Keratinocyte (primary cell): ENCODE data around the gene TMEM115.
"Not testable (repeated sequence)": the region's sequence is repeated elsewhere in the genome, so short reads cannot be mapped to it uniquely, and the experiment has no call there.

Experiments used
- CTCF ChIP-seq, 3 experiments: IDR thresholded peaks in 1 of 3; conservative IDR thresholded peaks in 1 of 3; optimal IDR thresholded peaks in 1 of 3; 2 replicates in 2 of 3; 3 replicates in 1 of 3; pipeline versions ENCODE3 to v1.5.1; 2011; ENCODE audit warnings: low read length in 3 of 3, mild to moderate bottlenecking in 3 of 3, moderate library complexity in 2 of 3, control low read depth in 1 of 3, inconsistent platforms in 1 of 3; ENCODE audit not compliant: insufficient read depth in 2 of 3; ENCODE audit errors: extremely low read depth in 1 of 3
- EZH2 ChIP-seq: IDR thresholded peaks from one replicate; pipeline ENCODE4 v1.6.1; 2012; ENCODE audit warnings: inconsistent platforms, mild to moderate bottlenecking, low read length, moderate library complexity

GRCh38 chr3:50312041-50312440 lies 47.3 kb downstream of the TMEM115 start:
- not testable (repeated sequence) for TF ChIP-seq CTCF (optimal IDR thresholded peaks at IDR 0.05 in 1 of 3, IDR thresholded peaks at IDR 0.05 in 1 of 3, conservative IDR thresholded peaks at IDR 0.05 in 1 of 3; ENCODE audit: extremely low read depth in 1 of 3, insufficient read depth in 2 of 3, low read length in 3 of 3); EZH2
